Neural progenitor cell (in vitro differentiated cells): ENCODE results near the gene NUDT5. TPM values are rescaled to one million over a fixed set of nuclear protein-coding genes. Genes with fewer than 3 reads are reported as not detected.

ENCODE experiments used
- DNase-seq: peaks from one replicate; pipeline ENCODE4 v3.0.0-alpha.2; 2016; ENCODE audit warnings: low spot score
- H2AFZ ChIP-seq: fragments of 200-600 bp; sonication (generic); replicated peaks from 2 replicates; pipeline ENCODE4 v1.6.1; 2016; ENCODE audit warnings: antibody characterized with exemption
- H3F3A ChIP-seq: fragments of 200-600 bp; sonication (generic); 2 replicates; pipeline ENCODE4 v1.6.1; 2016; ENCODE audit warnings: antibody characterized with exemption, low read depth
- H3K27ac ChIP-seq: fragments of 200-600 bp; sonication (generic); 2 replicates; pipeline ENCODE4 v1.5.1; 2016; ENCODE audit warnings: mild to moderate bottlenecking
- H3K27me3 ChIP-seq: fragments of 200-600 bp; sonication (generic); 2 replicates; pipeline ENCODE4 v1.6.1; 2016; ENCODE audit warnings: mild to moderate bottlenecking, moderate library complexity
- H3K36me3 ChIP-seq: fragments of 200-600 bp; sonication (generic); 2 replicates; pipeline ENCODE4 v1.5.1; 2016
- H3K4me1 ChIP-seq: fragments of 200-600 bp; sonication (generic); 2 replicates; pipeline ENCODE4 v1.6.1; 2016; ENCODE audit warnings: mixed run types
- H3K4me2 ChIP-seq: fragments of 200-600 bp; sonication (generic); 2 replicates; pipeline ENCODE4 v1.6.1; 2016
- H3K4me3 ChIP-seq: fragments of 200-600 bp; sonication (generic); 2 replicates; pipeline ENCODE4 v1.5.1; 2016
- H3K79me2 ChIP-seq: fragments of 200-600 bp; sonication (generic); 2 replicates; pipeline ENCODE4 v1.6.1; 2016; ENCODE audit warnings: low read depth
- H3K9ac ChIP-seq: fragments of 200-600 bp; sonication (generic); 2 replicates; pipeline ENCODE4 v1.6.1; 2016
- H3K9me3 ChIP-seq: fragments of 200-600 bp; sonication (generic); 2 replicates; pipeline ENCODE4 v1.5.1; 2016; ENCODE audit warnings: low read depth
- H4K20me1 ChIP-seq: fragments of 200-600 bp; sonication (generic); 2 replicates; pipeline ENCODE4 v1.6.1; 2016; ENCODE audit warnings: low read depth
- H3K27ac Mint-ChIP-seq: 3 replicates; pipeline ENCODE4 v1.8.0; 2021; ENCODE audit warnings: mixed read lengths
- H3K27me3 Mint-ChIP-seq: 2 replicates; pipeline ENCODE4 v1.8.0; 2022; ENCODE audit warnings: low read depth, mild to moderate bottlenecking, inconsistent platforms, moderate library complexity, mixed read lengths; ENCODE audit not compliant: insufficient read depth
- H3K36me3 Mint-ChIP-seq: 3 replicates; pipeline ENCODE4 v1.8.0; 2021; ENCODE audit warnings: mixed read lengths
- H3K4me1 Mint-ChIP-seq: 3 replicates; pipeline ENCODE4 v1.8.0; 2021; ENCODE audit warnings: mixed read lengths
- H3K4me3 Mint-ChIP-seq: 3 replicates; pipeline ENCODE4 v1.8.0; 2021; ENCODE audit warnings: mild to moderate bottlenecking, moderate library complexity, mixed read lengths
- H3K9me3 Mint-ChIP-seq: 3 replicates; pipeline ENCODE4 v1.8.0; 2020; ENCODE audit warnings: mixed read lengths
- EZH2 ChIP-seq: fragments of 200-600 bp; sonication (generic); IDR thresholded peaks from 2 replicates; pipeline ENCODE4 v1.6.1; 2017; ENCODE audit warnings: antibody characterized with exemption, mild to moderate bottlenecking, moderate library complexity
- EZH2phosphoT487 ChIP-seq: fragments of 200-600 bp; sonication (generic); IDR thresholded peaks from 2 replicates; pipeline ENCODE4 v1.6.1; 2017; ENCODE audit warnings: antibody characterized with exemption
- total RNA-seq: library from RNA; depleted of rRNA; stranded (reverse); fragments of >200 nt; gene quantifications from 2 replicates; pipeline ENCODE4 v1.2.3, GENCODE V29; 2015; ENCODE audit warnings: low replicate concordance
- TF ChIP-seq, protein P1 (sequence below): fragments of 200-600 bp; sonication (generic); IDR thresholded peaks from 2 replicates; pipeline ENCODE4 v1.5.1; 2017; ENCODE audit warnings: antibody characterized with exemption, mild to moderate bottlenecking

The NUDT5 gene
- total RNA-seq, 1 donor from 2014 or later: 85.0 TPM

DNA sequence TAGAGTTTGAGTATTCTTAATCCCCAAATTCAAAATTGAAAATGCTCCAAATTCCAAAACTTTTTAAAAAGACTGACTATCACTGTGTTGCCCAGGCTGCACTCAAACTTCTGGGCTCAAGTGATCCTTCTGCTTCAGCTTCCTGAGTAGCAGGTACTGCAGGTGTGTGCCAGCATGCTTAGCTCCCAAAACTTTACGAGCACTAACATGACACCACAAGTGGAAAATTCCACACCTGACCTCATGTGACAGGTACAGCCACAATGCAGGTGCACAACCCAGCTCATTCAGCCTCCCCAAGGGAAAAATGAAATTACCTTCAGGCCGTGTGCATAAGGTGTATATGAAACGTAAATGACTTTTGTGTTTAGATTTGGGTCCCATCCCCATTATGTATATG lies 16.8 kb upstream of the NUDT5 start:
- Histone ChIP-seq H3F3A (peaks cover 9% of the 10 kb centered on the region), H2AFZ (no peak overlapping the region), H3K4me2 (no peak overlapping the region), H3K4me1 (no peaks in the 10 kb centered on the region), H4K20me1 (peaks cover 14% of the 10 kb centered on the region), H3K9ac (no peak overlapping the region), H3K36me3 (peaks cover 27% of the 10 kb centered on the region), H3K27me3 (no peaks in the 10 kb centered on the region), H3K4me3 (no peak overlapping the region), H3K27ac (no peak overlapping the region), H3K79me2 (peaks cover 29% of the 10 kb centered on the region), H3K9me3 (no peaks in the 10 kb centered on the region)
- Mint-ChIP-seq H3K27ac (no peak overlapping the region), H3K4me1 (no peaks in the 10 kb centered on the region), H3K9me3 (no peaks in the 10 kb centered on the region), H3K4me3 (no peak overlapping the region), H3K27me3 (no peaks in the 10 kb centered on the region), H3K36me3 (peaks cover 44% of the 10 kb centered on the region)
- no peak for TF ChIP-seq EZH2
- TF ChIP-seq EZH2phosphoT487: no peak
- TF ChIP-seq, protein P1, sequence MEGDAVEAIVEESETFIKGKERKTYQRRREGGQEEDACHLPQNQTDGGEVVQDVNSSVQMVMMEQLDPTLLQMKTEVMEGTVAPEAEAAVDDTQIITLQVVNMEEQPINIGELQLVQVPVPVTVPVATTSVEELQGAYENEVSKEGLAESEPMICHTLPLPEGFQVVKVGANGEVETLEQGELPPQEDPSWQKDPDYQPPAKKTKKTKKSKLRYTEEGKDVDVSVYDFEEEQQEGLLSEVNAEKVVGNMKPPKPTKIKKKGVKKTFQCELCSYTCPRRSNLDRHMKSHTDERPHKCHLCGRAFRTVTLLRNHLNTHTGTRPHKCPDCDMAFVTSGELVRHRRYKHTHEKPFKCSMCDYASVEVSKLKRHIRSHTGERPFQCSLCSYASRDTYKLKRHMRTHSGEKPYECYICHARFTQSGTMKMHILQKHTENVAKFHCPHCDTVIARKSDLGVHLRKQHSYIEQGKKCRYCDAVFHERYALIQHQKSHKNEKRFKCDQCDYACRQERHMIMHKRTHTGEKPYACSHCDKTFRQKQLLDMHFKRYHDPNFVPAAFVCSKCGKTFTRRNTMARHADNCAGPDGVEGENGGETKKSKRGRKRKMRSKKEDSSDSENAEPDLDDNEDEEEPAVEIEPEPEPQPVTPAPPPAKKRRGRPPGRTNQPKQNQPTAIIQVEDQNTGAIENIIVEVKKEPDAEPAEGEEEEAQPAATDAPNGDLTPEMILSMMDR: no peak
- DNase-seq: no peak

DNA sequence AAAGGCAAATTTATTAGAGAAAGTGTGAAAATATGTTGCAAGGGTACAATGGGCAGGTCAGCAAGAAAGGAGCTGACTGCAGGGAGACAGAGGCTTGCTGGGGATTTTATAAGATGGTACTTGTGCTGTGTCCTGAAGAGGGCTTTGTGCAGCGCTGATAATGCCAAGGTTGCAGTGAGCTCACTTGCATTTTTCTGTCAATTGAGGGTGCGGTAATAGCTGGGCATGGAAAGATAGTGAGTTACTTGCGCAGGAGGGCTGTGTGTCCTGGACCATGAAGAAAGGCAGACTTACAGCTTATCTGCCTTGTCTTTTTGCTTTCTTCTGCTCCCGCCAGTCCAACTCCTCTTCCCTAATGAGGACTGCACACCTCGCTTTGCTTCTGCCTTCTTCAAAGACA lies 12.8 kb upstream of the NUDT5 start:
- Mint-ChIP-seq H3K27me3 (no peaks in the 10 kb centered on the region), H3K4me3 (no peak overlapping the region), H3K27ac (no peak overlapping the region), H3K36me3 (peaks cover 51% of the 10 kb centered on the region), H3K9me3 (no peaks in the 10 kb centered on the region), H3K4me1 (no peaks in the 10 kb centered on the region)
- TF ChIP-seq, protein P1: no peak
- TF ChIP-seq EZH2phosphoT487 (no peak), EZH2 (no peak)
- Histone ChIP-seq H3K36me3 (peaks cover 27% of the 10 kb centered on the region), H3F3A (peaks cover under 1% of the 10 kb centered on the region), H3K9me3 (no peaks in the 10 kb centered on the region), H3K4me2 (no peak overlapping the region), H4K20me1 (peaks cover 8% of the 10 kb centered on the region), H3K4me3 (no peak overlapping the region), H3K9ac (no peak overlapping the region), H3K27ac (no peak overlapping the region), H2AFZ (no peak overlapping the region), H3K4me1 (no peaks in the 10 kb centered on the region), H3K27me3 (no peaks in the 10 kb centered on the region), H3K79me2 (peaks cover 60% of the 10 kb centered on the region)
- no peak for DNase-seq

DNA sequence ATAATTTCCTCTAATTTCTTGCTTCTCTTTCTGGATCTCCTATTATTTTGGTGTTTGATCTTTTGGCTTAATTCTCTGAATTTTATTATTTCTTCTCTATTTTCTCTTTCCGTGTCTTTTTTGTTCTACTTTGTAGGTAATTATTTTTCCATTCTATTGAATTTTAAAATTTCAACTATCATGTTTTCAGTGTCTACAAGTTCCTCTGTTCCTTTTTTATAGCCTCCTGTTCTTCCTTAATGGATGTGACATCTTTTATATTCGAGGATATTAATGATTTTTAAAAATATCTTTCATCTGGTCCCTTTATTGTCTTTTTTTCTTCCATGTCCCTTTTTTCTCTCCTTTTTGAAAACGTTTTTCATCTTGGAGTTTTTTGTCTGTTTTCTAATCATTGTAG lies 11.4 kb upstream of the NUDT5 start:
- H3K9me3 Mint-ChIP-seq: no peaks in the 10 kb centered on the region
- no peak for DNase-seq
- H3K36me3 Mint-ChIP-seq: peaks cover 47% of the 10 kb centered on the region
- H3K27me3 Mint-ChIP-seq: no peaks in the 10 kb centered on the region
- Histone ChIP-seq H3K4me2 (no peak overlapping the region), H3K9me3 (no peaks in the 10 kb centered on the region), H3K79me2 (peaks cover 74% of the 10 kb centered on the region), H4K20me1 (peaks cover 13% of the 10 kb centered on the region), H3F3A (no peaks in the 10 kb centered on the region), H2AFZ (no peak overlapping the region), H3K4me1 (no peaks in the 10 kb centered on the region), H3K36me3 (peaks cover 27% of the 10 kb centered on the region), H3K27me3 (no peaks in the 10 kb centered on the region), H3K27ac (no peak overlapping the region), H3K9ac (no peak overlapping the region), H3K4me3 (no peak overlapping the region)
- no peak overlapping the region for H3K27ac Mint-ChIP-seq
- TF ChIP-seq, protein P1: no peak
- TF ChIP-seq EZH2phosphoT487: no peak
- TF ChIP-seq EZH2: no peak
- no peak overlapping the region for H3K4me3 Mint-ChIP-seq
- no peaks in the 10 kb centered on the region for H3K4me1 Mint-ChIP-seq
